ENCODE data around the gene ADGRV1. TPM values are rescaled to one million over a fixed set of nuclear protein-coding genes. Genes with fewer than 3 reads are reported as not detected.

ADGRV1 gene
- total RNA-seq, 2 experiments from 2014 or later: not detected

GRCh38 chr5:91186101-91186500 lies 627.5 kb downstream of the ADGRV1 start:
- Histone ChIP-seq H3K9me2 (ENCODE audit: insufficient read depth, low read length) (no peaks in the 10 kb centered on the region), H4K20me1 (ENCODE audit: insufficient read depth, low read length) (no peaks in the 10 kb centered on the region), H2AFZ (ENCODE audit: low read length) (no peak overlapping the region), H3K27ac (ENCODE audit: low read depth, low read length, poor library complexity, severe bottlenecking) (no peak overlapping the region), H3K4me2 (ENCODE audit: low read length) (no peak overlapping the region), H3K9me3 (ENCODE audit: low read length) (no peaks in the 10 kb centered on the region), H3K4me3 (ENCODE audit: low read depth, low read length, poor library complexity, severe bottlenecking) (no peak overlapping the region), H3K4me1 (ENCODE audit: insufficient read depth, low read length, poor library complexity, severe bottlenecking) (no peaks in the 10 kb centered on the region), H3K36me3 (ENCODE audit: insufficient read depth, low read length) (no peaks in the 10 kb centered on the region), H3K79me2 (ENCODE audit: insufficient read depth, low read depth, low read length) (no peaks in the 10 kb centered on the region)
- TF ChIP-seq EZH2phosphoT487 (IDR thresholded peaks at IDR 0.05; ENCODE audit: borderline replicate concordance, low read depth, low read length) (no peak), CTCF (conservative IDR thresholded peaks at IDR 0.05; ENCODE audit: low read length) (no peak)
- ChIA-PET POLR2A (no interaction called here), CTCF (ENCODE audit: unreplicated experiment) (no interaction called here)
- no peak for DNase-seq (ENCODE audit: low spot score)
- intact Hi-C loops (cut with micrococcal nuclease; ENCODE audit: unreplicated experiment): no loop called here
- BruUV-seq (replicated peaks): no TSS peak

GRCh38 chr5:91187032-91187431 lies 628.4 kb downstream of the ADGRV1 start:
- Histone ChIP-seq H4K20me1 (ENCODE audit: insufficient read depth, low read length) (no peaks in the 10 kb centered on the region), H3K4me3 (ENCODE audit: low read depth, low read length, poor library complexity, severe bottlenecking) (no peak overlapping the region), H3K79me2 (ENCODE audit: insufficient read depth, low read depth, low read length) (no peaks in the 10 kb centered on the region), H2AFZ (ENCODE audit: low read length) (no peak overlapping the region), H3K9me2 (ENCODE audit: insufficient read depth, low read length) (no peaks in the 10 kb centered on the region), H3K27ac (ENCODE audit: low read depth, low read length, poor library complexity, severe bottlenecking) (no peak overlapping the region), H3K4me1 (ENCODE audit: insufficient read depth, low read length, poor library complexity, severe bottlenecking) (no peaks in the 10 kb centered on the region), H3K4me2 (ENCODE audit: low read length) (no peak overlapping the region), H3K9me3 (ENCODE audit: low read length) (no peaks in the 10 kb centered on the region), H3K36me3 (ENCODE audit: insufficient read depth, low read length) (no peaks in the 10 kb centered on the region)
- no peak for DNase-seq (ENCODE audit: low spot score)
- BruUV-seq (replicated peaks): no TSS peak
- ChIA-PET CTCF (ENCODE audit: unreplicated experiment) (no interaction called here), POLR2A (no interaction called here)
- no peak for TF ChIP-seq EZH2phosphoT487 (IDR thresholded peaks at IDR 0.05; ENCODE audit: borderline replicate concordance, low read depth, low read length)
- TF ChIP-seq CTCF (conservative IDR thresholded peaks at IDR 0.05; ENCODE audit: low read length): no peak
- intact Hi-C loops (cut with micrococcal nuclease; ENCODE audit: unreplicated experiment): no loop called here

GRCh38 chr5:91188755-91189154 lies 630.2 kb downstream of the ADGRV1 start:
- no peaks in the 10 kb centered on the region for H4K20me1 ChIP-seq (ENCODE audit: insufficient read depth, low read length)
- POLR2A ChIA-PET: interaction anchor here (0.7 to 1.3 kb wide), 2 partner anchors 63 to 94 kb away, joined by 3 read pairs; no protein-coding TSS in a partner anchor
- H3K9me2 ChIP-seq (ENCODE audit: insufficient read depth, low read length): no peaks in the 10 kb centered on the region
- no peaks in the 10 kb centered on the region for H3K4me1 ChIP-seq (ENCODE audit: insufficient read depth, low read length, poor library complexity, severe bottlenecking)
- no peak overlapping the region for H3K27ac ChIP-seq (ENCODE audit: low read depth, low read length, poor library complexity, severe bottlenecking)
- no peaks in the 10 kb centered on the region for H3K79me2 ChIP-seq (ENCODE audit: insufficient read depth, low read depth, low read length)
- H3K9me3 ChIP-seq (ENCODE audit: low read length): no peaks in the 10 kb centered on the region
- CTCF ChIA-PET (ENCODE audit: unreplicated experiment): no interaction called here
- no peak for TF ChIP-seq EZH2phosphoT487 (IDR thresholded peaks at IDR 0.05; ENCODE audit: borderline replicate concordance, low read depth, low read length)
- no peak overlapping the region for H2AFZ ChIP-seq (ENCODE audit: low read length)
- intact Hi-C loops (cut with micrococcal nuclease; ENCODE audit: unreplicated experiment): no loop called here
- BruUV-seq (replicated peaks): no TSS peak
- no peak overlapping the region for H3K4me3 ChIP-seq (ENCODE audit: low read depth, low read length, poor library complexity, severe bottlenecking)
- no peak for DNase-seq (ENCODE audit: low spot score)
- H3K4me2 ChIP-seq (ENCODE audit: low read length): no peak overlapping the region
- H3K36me3 ChIP-seq (ENCODE audit: insufficient read depth, low read length): no peaks in the 10 kb centered on the region
